GM19238 (cell line): Measurements from ENCODE around the gene RAB6B.

Experiments used
- DNase-seq: peaks from one replicate; pipeline ENCODE4 v3.0.0; 2011; ENCODE audit warnings: low spot score; ENCODE audit not compliant: insufficient read length

Gene RAB6B

DNA sequence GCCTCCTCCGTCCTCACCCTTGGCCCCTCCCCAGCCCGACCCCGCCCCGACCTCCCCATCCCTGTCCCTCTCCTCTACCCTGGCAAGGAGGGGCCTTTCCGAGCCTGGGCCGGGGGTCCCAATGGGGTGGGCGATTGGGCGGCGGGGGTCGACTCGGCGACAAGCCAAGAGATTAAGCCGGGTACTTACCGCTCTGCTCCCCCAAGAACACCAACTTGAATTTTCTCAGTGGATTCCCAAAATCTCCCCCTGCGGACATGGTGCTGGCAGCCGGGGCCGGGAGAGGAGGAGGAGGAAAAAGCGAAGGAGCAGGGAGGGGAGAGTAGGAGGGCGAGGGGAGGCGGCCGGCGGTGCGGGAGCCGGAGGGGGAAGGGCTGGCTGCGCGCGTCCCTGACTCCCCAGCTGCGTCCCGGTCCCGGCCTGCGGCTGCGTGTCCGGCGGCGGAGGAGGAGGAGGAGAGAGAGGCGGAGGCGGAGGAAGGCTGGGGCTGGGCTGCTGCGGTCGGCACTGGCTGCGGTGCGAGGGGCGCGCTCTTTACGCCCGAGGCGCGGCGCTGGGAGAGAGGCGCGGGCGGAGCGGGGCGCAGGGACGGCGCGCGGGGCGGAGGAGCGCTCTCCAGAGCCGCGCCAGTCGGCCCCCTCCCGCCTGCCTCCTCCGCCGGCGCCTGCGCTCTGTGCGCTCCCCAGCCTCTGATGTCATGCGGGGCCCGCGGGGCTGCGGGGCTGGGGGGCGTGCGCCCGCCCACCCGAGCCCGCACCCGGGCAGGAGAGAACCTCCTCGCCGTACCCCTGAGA is at the start of gene RAB6B:
Gene RAB6B, minus strand, starts transcription at position 675 of the 794 bp plus-strand sequence. Its CDS starts 416 bp downstream, at position 259.
- no peak for DNase-seq

GRCh38 chr3:133944641-133945380 is 49.1 kb upstream of the RAB6B start:
- DNase-seq: no peak

DNA sequence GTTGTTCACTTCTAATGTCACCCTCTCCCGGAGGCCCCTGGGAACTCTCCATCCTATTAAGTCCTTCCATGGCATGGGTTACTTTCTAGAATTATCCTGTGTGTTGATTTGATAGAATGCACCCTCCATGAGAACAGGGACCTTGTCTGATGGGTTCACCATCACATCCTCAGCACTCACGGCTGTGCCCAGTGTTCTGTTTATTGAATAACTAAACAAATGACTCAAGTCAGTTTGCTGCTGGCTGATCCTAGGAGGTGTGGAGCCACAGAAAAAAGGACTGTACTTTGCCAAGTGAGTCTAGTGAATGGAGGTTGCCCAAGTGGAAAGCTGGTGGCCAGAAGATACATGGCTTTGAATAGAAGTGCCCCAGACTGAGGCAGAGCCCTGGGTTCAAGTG is 48.5 kb upstream of the RAB6B start:
- DNase-seq: no peak

DNA sequence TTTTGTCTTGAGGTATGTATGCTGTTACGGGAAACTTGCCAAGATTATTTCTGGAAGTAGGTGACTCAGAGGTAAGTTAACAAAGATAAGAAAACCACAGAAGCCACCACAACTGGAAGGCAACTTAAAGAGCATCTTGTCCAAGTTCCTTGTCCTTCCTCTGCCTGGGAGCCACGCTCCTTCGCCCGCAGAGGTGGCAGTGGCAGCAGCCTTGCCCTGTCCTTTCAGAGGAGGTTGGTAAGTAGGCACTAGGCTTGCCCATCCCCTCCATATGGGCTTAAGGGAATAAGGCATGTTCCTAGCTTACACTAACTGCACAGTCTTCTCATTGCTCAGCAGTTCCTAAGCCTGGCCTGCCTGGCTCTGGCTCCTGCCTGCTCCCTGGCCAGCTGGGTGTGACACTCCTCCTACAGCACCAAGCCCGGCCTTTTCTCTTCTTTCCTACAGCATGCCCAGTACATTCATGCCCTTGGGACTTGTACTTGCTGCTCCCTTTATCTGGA is 48.0 kb upstream of the RAB6B start:
- DNase-seq: no peak

DNA sequence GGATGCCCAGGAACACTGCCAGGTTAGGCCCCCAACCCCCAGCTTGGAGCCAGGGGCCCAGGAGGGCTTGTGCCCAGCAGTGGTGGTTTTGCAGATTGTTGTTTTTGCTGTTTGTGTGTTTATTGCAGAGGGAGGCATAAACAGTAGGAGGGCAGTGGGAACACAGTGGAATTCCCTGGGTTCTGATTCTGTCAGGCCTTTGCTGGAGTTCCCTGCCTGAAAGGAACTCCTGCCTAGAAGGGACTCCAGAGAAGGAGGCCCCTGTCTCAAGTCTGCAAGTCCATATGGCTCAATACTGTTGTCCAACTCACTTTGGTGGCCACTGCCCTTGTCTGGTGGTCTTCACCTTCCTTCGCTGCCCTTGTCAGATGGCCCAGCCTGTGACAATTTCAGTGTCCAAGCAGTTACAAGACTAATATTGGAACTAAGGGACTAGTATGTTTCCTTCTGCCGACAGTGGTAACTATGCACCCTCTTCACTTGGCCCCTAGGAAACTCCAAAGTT is 47.4 kb upstream of the RAB6B start:
- no peak for DNase-seq

GRCh38 chr3:133941415-133941821 is 45.7 kb upstream of the RAB6B start:
- no peak for DNase-seq

DNA sequence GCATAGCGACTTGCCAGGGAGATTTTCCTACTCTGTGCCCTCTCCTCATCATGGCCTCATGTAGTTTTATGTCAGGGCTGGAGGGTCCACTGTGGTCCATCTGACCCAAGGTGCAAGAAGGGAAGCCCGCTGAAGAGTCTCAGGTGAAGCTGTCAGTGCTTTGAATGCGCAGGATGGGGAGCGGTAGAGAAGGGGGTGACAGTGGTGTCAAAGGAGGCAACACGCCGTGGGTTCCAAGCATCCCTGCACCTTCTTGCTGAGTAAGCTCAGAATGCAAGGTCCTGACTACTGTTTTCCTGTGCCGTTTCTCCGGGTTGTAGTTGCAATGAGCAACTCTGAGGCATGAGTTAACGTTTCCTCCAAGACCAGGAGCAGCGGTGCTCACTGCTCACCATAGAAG is 44.9 kb upstream of the RAB6B start:
- DNase-seq: no peak

DNA sequence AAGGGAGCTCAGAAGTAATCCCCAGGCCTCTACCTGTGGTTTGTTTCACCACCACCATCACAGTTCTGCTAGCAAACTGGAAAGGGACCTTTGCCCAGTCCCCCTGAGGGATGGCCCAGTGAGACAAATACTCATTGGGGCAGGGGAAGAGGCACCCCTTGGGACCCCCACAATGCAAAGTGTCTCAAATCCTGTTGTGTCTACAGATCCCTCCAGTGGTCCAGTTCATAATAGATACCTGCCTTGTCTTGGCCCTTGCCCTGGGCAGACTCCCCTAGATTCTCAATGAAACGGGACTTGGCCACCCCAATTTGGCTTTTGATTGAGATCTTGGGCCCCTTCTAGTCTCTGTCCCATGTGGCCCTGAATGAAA is 43.8 kb upstream of the RAB6B start:
- no peak for DNase-seq

DNA sequence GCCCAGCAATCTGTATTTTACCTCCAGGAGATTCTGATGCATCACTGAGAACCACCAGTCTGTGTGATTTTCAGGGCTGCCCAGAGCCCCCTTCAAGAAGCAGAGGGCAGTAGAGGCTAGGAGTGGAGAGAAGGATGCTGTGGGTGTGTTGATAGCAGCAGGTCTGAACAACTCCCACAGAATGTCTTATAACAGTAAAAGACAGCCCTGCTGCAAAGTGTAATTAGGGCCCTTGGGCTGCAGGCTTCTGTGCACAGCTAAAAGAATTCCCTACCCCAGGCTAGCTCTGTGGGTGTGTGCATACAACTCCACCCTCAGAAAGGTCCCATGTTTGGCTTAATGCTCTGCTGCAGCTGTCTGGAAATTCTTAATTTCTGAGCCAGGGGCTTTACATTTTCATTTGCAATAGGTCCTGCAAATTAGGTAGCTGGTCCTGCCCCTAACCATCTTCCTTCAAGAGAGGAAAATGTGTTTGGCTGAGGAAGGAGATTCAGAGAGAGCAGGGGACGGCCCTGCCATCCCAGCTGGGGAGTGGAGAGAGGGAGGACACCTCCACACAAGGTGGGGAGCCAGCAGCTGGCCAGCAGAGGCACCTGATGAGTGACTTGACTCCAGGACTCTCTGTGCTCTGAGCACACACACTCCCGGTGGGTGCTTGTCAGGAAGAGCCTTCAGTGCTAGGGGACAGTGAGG is 43.2 kb upstream of the RAB6B start:
- no peak for DNase-seq

- DNase-seq: no peak
These were observed 42.3 kb upstream of the RAB6B start for GRCh38 chr3:133937756-133938601.

GRCh38 chr3:133937061-133937686 is 41.5 kb upstream of the RAB6B start:
- no peak for DNase-seq

DNA sequence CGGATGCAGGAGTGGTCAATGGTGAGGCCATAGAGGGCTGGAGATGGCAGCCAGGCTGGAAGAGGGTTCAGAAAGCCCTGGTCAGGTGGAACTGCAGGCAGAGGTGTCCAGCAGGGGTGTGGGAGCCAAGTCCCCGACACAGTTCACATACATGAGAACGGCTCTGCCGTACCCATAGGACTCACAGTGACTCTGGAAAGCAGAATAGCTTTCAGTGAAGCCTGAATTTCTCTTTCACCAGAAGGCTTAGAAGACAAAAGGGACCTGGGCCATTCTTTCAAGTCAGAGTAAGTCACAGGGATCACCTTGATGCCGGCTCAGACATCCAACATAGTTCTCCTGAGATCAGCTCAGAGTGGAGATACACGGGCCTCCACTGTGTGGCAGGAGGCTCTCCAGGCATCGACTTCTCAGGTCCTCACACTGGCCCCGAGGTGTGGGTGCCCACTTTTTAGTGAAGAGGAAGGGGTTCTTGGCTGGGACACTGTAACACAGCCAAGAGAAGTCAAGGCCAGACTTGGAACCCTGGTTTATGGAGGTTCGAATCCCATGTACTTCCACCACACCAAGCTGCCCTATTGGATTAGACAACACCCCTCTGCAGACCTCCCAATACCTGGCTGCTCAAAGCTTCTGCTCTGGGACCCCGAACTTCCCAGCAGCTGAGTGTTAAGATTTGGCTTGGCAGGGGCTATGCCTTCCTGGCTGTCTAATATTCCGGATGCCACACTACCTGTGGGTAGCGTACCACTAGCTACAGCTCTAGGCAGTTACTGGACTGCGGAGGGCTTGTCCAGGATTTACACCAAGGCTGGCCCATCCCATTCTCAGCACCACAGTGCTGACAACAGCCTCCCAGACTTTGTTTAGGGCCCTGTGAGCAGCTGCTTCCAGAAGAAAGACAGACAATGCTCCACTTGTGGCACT is 40.4 kb upstream of the RAB6B start:
- no peak for DNase-seq

- DNase-seq: no peak
These were observed 39.5 kb upstream of the RAB6B start for GRCh38 chr3:133934996-133935842.

GRCh38 chr3:133934073-133934970 is 38.6 kb upstream of the RAB6B start:
- no peak for DNase-seq

DNA sequence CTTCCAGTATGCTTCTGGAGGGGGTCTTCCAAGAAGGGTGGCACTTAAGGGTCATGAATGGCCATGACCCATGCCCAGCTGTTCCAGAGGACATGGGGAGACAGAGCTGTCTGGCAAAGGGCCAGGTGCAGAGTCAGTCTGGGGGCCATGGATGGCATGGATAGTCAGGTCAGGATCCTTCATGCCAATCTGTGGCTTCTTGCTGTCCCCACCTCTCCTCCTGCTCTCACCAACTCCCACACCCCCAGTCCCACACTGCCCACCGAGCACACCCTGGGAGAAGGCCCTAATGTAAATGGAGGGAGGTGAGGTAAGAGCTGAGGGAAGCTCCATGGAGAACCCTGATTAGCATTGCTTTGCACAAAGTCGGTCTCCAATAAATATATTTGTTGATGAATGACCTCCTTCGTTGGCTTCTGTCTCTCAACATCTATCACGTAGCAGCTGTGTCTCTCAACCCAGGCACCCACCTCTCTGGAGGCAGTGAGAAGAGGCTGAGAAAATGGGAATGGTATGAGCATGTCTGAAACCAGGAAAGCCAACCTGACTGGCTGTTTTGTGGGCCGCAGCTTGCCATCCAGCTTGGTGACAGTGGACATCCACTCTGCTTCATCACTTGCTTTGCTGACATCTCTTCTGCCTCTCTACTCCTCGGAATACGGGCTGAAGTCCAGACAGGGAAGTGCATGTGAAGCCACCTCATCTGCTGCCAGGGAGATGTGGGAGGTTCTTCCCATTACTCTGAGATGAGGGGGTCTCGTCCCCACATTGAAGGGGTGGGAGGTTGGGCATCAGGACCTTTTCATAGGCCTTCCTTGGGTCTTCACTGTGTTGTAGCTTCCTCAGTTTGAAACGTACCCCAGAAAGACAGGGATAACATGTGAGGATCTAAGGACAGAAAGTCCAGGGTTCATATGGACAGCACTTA is 37.7 kb upstream of the RAB6B start:
- DNase-seq: no peak

GRCh38 chr3:133932009-133932408 is 36.3 kb upstream of the RAB6B start:
- DNase-seq: no peak
